Mesendoderm (in vitro differentiated cells): ENCODE measurements around the gene KCNK16.

Experiments used
- DNase-seq: peaks from one replicate; pipeline ENCODE4 v3.0.0; 2013
- H2AK5ac ChIP-seq: 2 replicates; pipeline ENCODE4 v1.6.1; 2013; ENCODE audit warnings: low read length, inconsistent platforms
- H2BK120ac ChIP-seq: 2 replicates; pipeline ENCODE4 v1.6.1; 2013; ENCODE audit warnings: low read depth, mild to moderate bottlenecking, low read length, moderate library complexity, mixed read lengths
- H2BK15ac ChIP-seq: replicated peaks from 2 replicates; pipeline ENCODE4 v1.6.1; 2013; ENCODE audit warnings: low read depth, mild to moderate bottlenecking, moderate library complexity
- H2BK5ac ChIP-seq: 2 replicates; pipeline ENCODE4 v1.6.1; 2013; ENCODE audit warnings: low read length, inconsistent platforms
- H3K18ac ChIP-seq: 2 replicates; pipeline ENCODE4 v1.6.1; 2013; ENCODE audit warnings: mild to moderate bottlenecking, low read length, mixed read lengths
- H3K23ac ChIP-seq: one replicate; pipeline ENCODE4 v1.6.1; 2013; ENCODE audit warnings: low read length
- H3K27ac ChIP-seq: 2 replicates; pipeline ENCODE4 v1.5.1; 2013; ENCODE audit warnings: low read depth, mild to moderate bottlenecking, inconsistent platforms, low read length, moderate library complexity
- H3K27me3 ChIP-seq: 2 replicates; pipeline ENCODE4 v1.6.1; 2013; ENCODE audit warnings: low read length, control low read depth, mild to moderate bottlenecking, inconsistent platforms; ENCODE audit not compliant: insufficient read depth, poor library complexity
- H3K36me3 ChIP-seq: 2 replicates; pipeline ENCODE4 v1.6.1; 2013; ENCODE audit warnings: low read length, inconsistent platforms; ENCODE audit not compliant: control insufficient read depth, insufficient read depth
- H3K4ac ChIP-seq: one replicate; pipeline ENCODE4 v1.6.1; 2013; ENCODE audit warnings: low read depth, mild to moderate bottlenecking, low read length, moderate library complexity
- H3K4me1 ChIP-seq: 2 replicates; pipeline ENCODE4 v1.6.1; 2013; ENCODE audit warnings: low read depth, low read length, inconsistent platforms; ENCODE audit not compliant: control insufficient read depth
- H3K4me2 ChIP-seq: 2 replicates; pipeline ENCODE4 v1.6.1; 2013; ENCODE audit warnings: low read length
- H3K4me3 ChIP-seq: 2 replicates; pipeline ENCODE4 v1.5.1; 2013; ENCODE audit warnings: mild to moderate bottlenecking, low read length
- H3K56ac ChIP-seq: one replicate; pipeline ENCODE4 v1.6.1; 2013; ENCODE audit warnings: low read length
- H3K79me1 ChIP-seq: 2 replicates; pipeline ENCODE4 v1.6.1; 2013; ENCODE audit warnings: low read length, inconsistent platforms
- H3K79me2 ChIP-seq: 2 replicates; pipeline ENCODE4 v1.6.1; 2013; ENCODE audit warnings: mild to moderate bottlenecking, low read length; ENCODE audit not compliant: control insufficient read depth, insufficient read depth
- H3K9ac ChIP-seq: 2 replicates; pipeline ENCODE4 v1.6.1; 2013; ENCODE audit warnings: low read length, inconsistent platforms
- H4K5ac ChIP-seq: one replicate; pipeline ENCODE4 v1.6.1; 2013; ENCODE audit warnings: low read length
- H4K8ac ChIP-seq: one replicate; pipeline ENCODE4 v1.6.1; 2013; ENCODE audit warnings: low read depth, mild to moderate bottlenecking, control low read depth, low read length, moderate library complexity
- WGBS: extraction: QIAGEN DNeasy Blood & Tissue Kit; methylation state at CpG from one replicate; pipeline ENCODE4 v1.1.7; 2013; ENCODE audit warnings: low lambda C conversion rate, missing lambda C conversion rate; ENCODE audit not compliant: insufficient coverage; ENCODE audit errors: extremely low coverage; 5-methylcytosine and 5-hydroxymethylcytosine counted together

KCNK16 gene

GRCh38 chr6:39302669-39303424 is 19.7 kb downstream of the KCNK16 start:
- no CpG with 5 or more reads among the region's 11 CpGs for WGBS
- Histone ChIP-seq H3K4me1 (no peaks in the 10 kb centered on the region), H4K5ac (no peak overlapping the region), H3K4me2 (no peak overlapping the region), H2AK5ac (no peak overlapping the region), H3K79me2 (no peaks in the 10 kb centered on the region), H2BK120ac (no peak overlapping the region), H3K79me1 (no peaks in the 10 kb centered on the region), H2BK15ac (no peak overlapping the region), H3K18ac (no peak overlapping the region), H3K56ac (peak overlapping the region; percentile 38), H3K27me3 (no peaks in the 10 kb centered on the region), H3K4ac (no peak overlapping the region), H3K9ac (peak overlapping the region; percentile 2), H4K8ac (no peak overlapping the region), H3K4me3 (no peak overlapping the region), H3K36me3 (no peaks in the 10 kb centered on the region), H3K27ac (no peak overlapping the region), H2BK5ac (no peak overlapping the region), H3K23ac (no peak overlapping the region)
- peak; percentile 88 for DNase-seq

- no CpG with 5 or more reads among the region's 2 CpGs for WGBS
These were observed 20.5 kb downstream of the KCNK16 start for GRCh38 chr6:39302011-39302410.

GRCh38 chr6:39301606-39302005 is 20.9 kb downstream of the KCNK16 start:
- Histone ChIP-seq H3K18ac (no peak overlapping the region), H3K27ac (no peak overlapping the region), H3K56ac (no peak overlapping the region), H4K8ac (no peak overlapping the region), H2BK120ac (no peak overlapping the region), H3K9ac (no peak overlapping the region), H3K23ac (no peak overlapping the region), H2BK5ac (no peak overlapping the region), H3K27me3 (no peaks in the 10 kb centered on the region), H4K5ac (no peak overlapping the region), H3K4ac (no peak overlapping the region), H2BK15ac (no peak overlapping the region), H3K4me3 (no peak overlapping the region), H3K4me1 (no peaks in the 10 kb centered on the region), H3K79me2 (no peaks in the 10 kb centered on the region), H3K79me1 (no peaks in the 10 kb centered on the region), H3K36me3 (no peaks in the 10 kb centered on the region), H2AK5ac (no peak overlapping the region), H3K4me2 (no peak overlapping the region)
- DNase-seq: peak; percentile 81
- no CpG with 5 or more reads among the region's 7 CpGs for WGBS

More at GRCh38 chr6:39302011-39302410, 20.5 kb downstream of the KCNK16 start:
- no peak for DNase-seq
- Histone ChIP-seq H3K9ac (no peak overlapping the region), H2BK120ac (no peak overlapping the region), H3K36me3 (no peaks in the 10 kb centered on the region), H3K27me3 (no peaks in the 10 kb centered on the region), H2AK5ac (no peak overlapping the region), H2BK15ac (no peak overlapping the region), H3K4me3 (no peak overlapping the region), H3K4me2 (no peak overlapping the region), H4K5ac (no peak overlapping the region), H3K27ac (no peak overlapping the region), H3K79me2 (no peaks in the 10 kb centered on the region), H3K56ac (no peak overlapping the region), H3K23ac (no peak overlapping the region), H3K4me1 (no peaks in the 10 kb centered on the region), H3K4ac (no peak overlapping the region), H2BK5ac (no peak overlapping the region), H3K18ac (no peak overlapping the region), H4K8ac (no peak overlapping the region), H3K79me1 (no peaks in the 10 kb centered on the region)

GRCh38 chr6:39300739-39301138 is 21.8 kb downstream of the KCNK16 start:
- Histone ChIP-seq H3K9ac (no peak overlapping the region), H4K8ac (no peak overlapping the region), H3K27ac (no peak overlapping the region), H4K5ac (no peak overlapping the region), H3K4me1 (no peaks in the 10 kb centered on the region), H3K4me2 (no peak overlapping the region), H3K79me1 (no peaks in the 10 kb centered on the region), H2AK5ac (no peak overlapping the region), H3K23ac (no peak overlapping the region), H3K36me3 (no peaks in the 10 kb centered on the region), H3K18ac (no peak overlapping the region), H2BK15ac (no peak overlapping the region), H3K27me3 (no peaks in the 10 kb centered on the region), H3K56ac (no peak overlapping the region), H2BK5ac (no peak overlapping the region), H3K4me3 (no peak overlapping the region), H3K4ac (no peak overlapping the region), H3K79me2 (no peaks in the 10 kb centered on the region), H2BK120ac (no peak overlapping the region)
- WGBS: no CpG with 5 or more reads among the region's 6 CpGs
- no peak for DNase-seq

GRCh38 chr6:39298061-39298460 is 24.4 kb downstream of the KCNK16 start:
- Histone ChIP-seq H3K4me2 (no peak overlapping the region), H4K5ac (no peak overlapping the region), H3K4me1 (no peaks in the 10 kb centered on the region), H3K36me3 (no peaks in the 10 kb centered on the region), H3K79me2 (no peaks in the 10 kb centered on the region), H2AK5ac (no peak overlapping the region), H3K56ac (no peak overlapping the region), H3K4me3 (no peak overlapping the region), H3K79me1 (no peaks in the 10 kb centered on the region), H2BK120ac (no peak overlapping the region), H3K27me3 (no peaks in the 10 kb centered on the region), H2BK15ac (no peak overlapping the region), H3K4ac (no peak overlapping the region), H3K18ac (no peak overlapping the region), H3K9ac (no peak overlapping the region), H4K8ac (no peak overlapping the region), H3K23ac (no peak overlapping the region), H2BK5ac (no peak overlapping the region), H3K27ac (no peak overlapping the region)
- no CpG with 5 or more reads among the region's 10 CpGs for WGBS
- no peak for DNase-seq
